ENCODE measurements around the gene DTNB. TPM values are rescaled to one million over a fixed set of nuclear protein-coding genes. Genes with fewer than 3 reads are reported as not detected.

DTNB gene
- total and polyA plus RNA-seq, 2 donors (not counting 3 experiments of a cell fraction or from before 2014, with no cell fraction given): 11.5 to 17.0 TPM

DNA sequence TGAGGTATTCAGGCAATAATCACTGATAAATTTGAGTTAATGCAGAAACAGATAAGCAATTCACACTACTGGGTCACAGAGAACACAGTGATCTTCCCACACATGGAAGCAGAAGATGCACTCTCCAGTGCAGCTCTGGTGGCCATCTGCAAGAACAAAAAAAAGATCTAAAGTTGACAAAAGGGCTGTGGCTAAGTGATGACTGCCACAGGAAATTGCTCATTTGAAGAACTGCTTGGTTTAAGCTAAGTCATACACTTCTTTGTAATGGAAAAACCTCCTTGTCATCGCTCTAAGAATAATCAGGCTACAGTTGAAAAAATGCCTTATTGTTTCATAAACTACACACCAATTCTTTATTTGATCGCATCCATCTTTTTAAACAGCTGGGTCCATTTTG lies 115.1 kb downstream of the DTNB start:
- peaks cover 10% of the 10 kb centered on the region for H3K4me1 ChIP-seq (ENCODE audit: control insufficient read depth, extremely low read depth, insufficient read depth, low read length)
- no peak overlapping the region for H3K4me3 ChIP-seq (replicated peaks in 1 of 3; ENCODE audit: insufficient read depth in 1 of 3, low read depth in 1 of 3, low read length in 3 of 3)
- H3K4me2 ChIP-seq (ENCODE audit: insufficient read depth, low read length): peak overlapping the region; percentile 39
- no peaks in the 10 kb centered on the region for H4K20me1 ChIP-seq (replicated peaks; ENCODE audit: control insufficient read depth, extremely low read depth, insufficient read depth, low read length)
- peak overlapping the region; percentile 7 for H2AFZ ChIP-seq (ENCODE audit: low read depth, low read length)
- peak overlapping the region; percentile 56 for H3K27ac ChIP-seq (ENCODE audit: insufficient read depth, low read depth, low read length)
- H3K9ac ChIP-seq (replicated peaks; ENCODE audit: extremely low read depth, insufficient read depth, low read length): no peak overlapping the region
- ChIA-PET POLR2A (interaction anchor here (0.6 kb wide), 1 partner anchor 34 kb away, joined by 3 read pairs; no protein-coding TSS in a partner anchor), CTCF (interaction anchor here (0.8 to 1.6 kb wide), 5 partner anchors 8 to 196 kb away, joined by 3 to 7 read pairs (median 4); no protein-coding TSS in a partner anchor)
- no peaks in the 10 kb centered on the region for H3K9me1 ChIP-seq (replicated peaks; ENCODE audit: control insufficient read depth, extremely low read depth, insufficient read depth, low read length)
- TF ChIP-seq GATA2 (IDR thresholded peaks at IDR 0.05; ENCODE audit: insufficient read depth, insufficient read length, low read depth, low read length): no peak
- TF ChIP-seq EZH2 (IDR thresholded peaks at IDR 0.05; ENCODE audit: borderline replicate concordance, low read depth, low read length, severe bottlenecking): no peak
- TF ChIP-seq, protein P1, sequence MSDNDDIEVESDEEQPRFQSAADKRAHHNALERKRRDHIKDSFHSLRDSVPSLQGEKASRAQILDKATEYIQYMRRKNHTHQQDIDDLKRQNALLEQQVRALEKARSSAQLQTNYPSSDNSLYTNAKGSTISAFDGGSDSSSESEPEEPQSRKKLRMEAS (IDR thresholded peaks at IDR 0.05; ENCODE audit: insufficient read depth, insufficient read length): no peak
- no peak for TF ChIP-seq POLR2A (IDR thresholded peaks at IDR 0.05; ENCODE audit: low read depth, low read length)
- TF ChIP-seq FOS (IDR thresholded peaks at IDR 0.05; ENCODE audit: borderline replicate concordance, insufficient read depth, low read length): peak; percentile 82
- no peak for TF ChIP-seq MYC (IDR thresholded peaks at IDR 0.05; ENCODE audit: low read depth, low read length)
- TF ChIP-seq JUN (IDR thresholded peaks at IDR 0.05; ENCODE audit: borderline replicate concordance, insufficient read depth, insufficient read length, low read depth): peak; percentile 85
- TF ChIP-seq POLR2AphosphoS5 (IDR thresholded peaks at IDR 0.05; ENCODE audit: insufficient read depth, low read depth, low read length): no peak
- TF ChIP-seq, protein P2, sequence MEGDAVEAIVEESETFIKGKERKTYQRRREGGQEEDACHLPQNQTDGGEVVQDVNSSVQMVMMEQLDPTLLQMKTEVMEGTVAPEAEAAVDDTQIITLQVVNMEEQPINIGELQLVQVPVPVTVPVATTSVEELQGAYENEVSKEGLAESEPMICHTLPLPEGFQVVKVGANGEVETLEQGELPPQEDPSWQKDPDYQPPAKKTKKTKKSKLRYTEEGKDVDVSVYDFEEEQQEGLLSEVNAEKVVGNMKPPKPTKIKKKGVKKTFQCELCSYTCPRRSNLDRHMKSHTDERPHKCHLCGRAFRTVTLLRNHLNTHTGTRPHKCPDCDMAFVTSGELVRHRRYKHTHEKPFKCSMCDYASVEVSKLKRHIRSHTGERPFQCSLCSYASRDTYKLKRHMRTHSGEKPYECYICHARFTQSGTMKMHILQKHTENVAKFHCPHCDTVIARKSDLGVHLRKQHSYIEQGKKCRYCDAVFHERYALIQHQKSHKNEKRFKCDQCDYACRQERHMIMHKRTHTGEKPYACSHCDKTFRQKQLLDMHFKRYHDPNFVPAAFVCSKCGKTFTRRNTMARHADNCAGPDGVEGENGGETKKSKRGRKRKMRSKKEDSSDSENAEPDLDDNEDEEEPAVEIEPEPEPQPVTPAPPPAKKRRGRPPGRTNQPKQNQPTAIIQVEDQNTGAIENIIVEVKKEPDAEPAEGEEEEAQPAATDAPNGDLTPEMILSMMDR (IDR thresholded peaks at IDR 0.05; ENCODE audit: extremely low read depth in 1 of 2, insufficient read depth in 1 of 2, low read depth in 1 of 2, low read length in 2 of 2): no peak
- dilution Hi-C loops (cut with MboI; ENCODE audit: extremely low pct_ligation_motif_present, low sequenced_read_pairs) (no loop called here), intact Hi-C loops (cut with micrococcal nuclease) (no loop called here)
- FAIRE-seq: peak; percentile 86
- no peaks in the 10 kb centered on the region for H3K79me2 ChIP-seq (ENCODE audit: control insufficient read depth, insufficient read depth, low read length)
- peak; percentile 79 for DNase-seq (ENCODE audit: low read depth, low spot score)
- H3K9me3 ChIP-seq (replicated peaks; ENCODE audit: control insufficient read depth, insufficient read depth, low read length): no peaks in the 10 kb centered on the region
- H3K27me3 ChIP-seq (ENCODE audit: control insufficient read depth in 2 of 2, insufficient read depth in 2 of 2, low read length in 2 of 2): no peaks in the 10 kb centered on the region
- BruUV-seq (replicated peaks): no TSS peak
- no peaks in the 10 kb centered on the region for H3K36me3 ChIP-seq (ENCODE audit: control insufficient read depth in 2 of 2, extremely low read depth in 1 of 2, insufficient read depth in 2 of 2, low read length in 2 of 2)
